Occipital lobe (tissue), 2 donors: ENCODE results near the gene TSPYL4. TPM values are rescaled to one million over a fixed set of nuclear protein-coding genes. Genes with fewer than 3 reads are reported as not detected.
"Not testable (repeated sequence)": the region's sequence is repeated elsewhere in the genome, so short reads cannot be mapped to it uniquely, and the experiment has no call there.

ENCODE experiments used
- DNase-seq: peaks from one replicate; lab custom pipeline; 2025; lab: John Stamatoyannopoulos, UW
- total RNA-seq: library from RNA; depleted of rRNA; stranded (reverse); fragments of >200 nt; gene quantifications from one replicate; pipeline ENCODE4 v1.2.3, GENCODE V29; 2014

Gene TSPYL4
- 70.2 TPM for total RNA-seq

DNA sequence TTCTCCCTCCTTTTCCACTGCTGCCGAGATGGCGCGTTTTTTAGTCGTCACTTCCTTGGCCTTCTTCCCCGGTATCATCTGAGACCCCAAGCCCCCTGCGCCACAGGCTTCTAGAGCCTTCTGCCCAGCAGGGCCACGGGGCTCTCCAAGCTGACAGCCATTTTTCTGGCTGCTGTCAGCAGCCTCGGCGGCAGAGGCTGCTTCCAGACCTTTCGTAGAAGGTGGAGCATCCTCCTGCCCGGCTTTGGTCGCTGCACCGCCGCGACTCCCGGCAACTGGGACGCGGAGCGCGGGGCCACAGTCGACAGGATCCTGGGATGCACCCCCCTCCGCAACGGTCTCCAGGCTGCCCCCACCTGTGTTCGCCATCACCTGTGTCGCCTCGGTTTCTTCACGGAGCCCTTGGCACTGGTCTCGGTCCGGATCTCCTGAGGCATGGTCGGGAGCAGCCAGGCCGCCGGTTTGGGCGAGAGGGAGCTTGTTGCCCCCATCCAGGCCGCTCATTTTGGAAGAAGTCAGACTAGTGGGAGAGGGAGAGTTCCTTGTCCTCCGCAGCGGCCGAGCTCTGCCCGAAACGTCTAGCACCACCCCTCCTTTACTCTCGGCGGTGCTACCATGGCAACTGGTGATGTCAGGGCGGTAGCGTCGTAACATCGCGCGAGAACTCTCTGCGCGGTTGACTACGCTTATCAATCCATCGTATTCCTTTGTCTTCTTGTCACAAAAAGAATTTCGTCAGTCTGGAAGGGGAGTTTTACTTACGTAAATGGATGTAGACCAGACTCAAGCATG is at the start of gene TSPYL4:
TSS of gene TSPYL4 (minus strand) at position 571 of the 792 bp plus-strand sequence. CDS start at position 504, 67 bp downstream.
- DNase-seq: peak; percentile 91

DNA sequence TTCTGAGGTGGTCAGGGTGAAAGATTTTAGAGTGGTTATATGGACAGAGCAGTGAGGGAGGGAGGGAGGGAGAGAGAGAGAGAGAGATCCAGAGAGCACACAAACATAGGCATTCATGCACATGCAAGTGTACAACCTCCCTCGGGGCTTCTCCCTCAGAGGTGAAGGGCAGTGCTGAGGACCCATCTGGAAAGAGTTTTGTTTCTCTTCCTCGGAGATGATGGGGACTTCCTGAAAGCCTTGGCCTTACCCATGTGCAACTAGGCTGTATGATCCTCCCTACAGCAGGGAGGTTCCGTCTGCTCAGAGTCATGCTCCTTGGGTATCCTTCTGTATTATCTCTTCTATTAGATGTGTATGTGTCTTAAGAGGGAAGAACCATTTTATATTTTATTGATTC is 47.2 kb upstream of the TSPYL4 start:
- no peak for DNase-seq

- DNase-seq: no peak
These were observed 46.7 kb upstream of the TSPYL4 start for GRCh38 chr6:116300566-116300965.

- DNase-seq: no peak
These were observed 45.1 kb upstream of the TSPYL4 start for GRCh38 chr6:116298973-116299372.

DNA sequence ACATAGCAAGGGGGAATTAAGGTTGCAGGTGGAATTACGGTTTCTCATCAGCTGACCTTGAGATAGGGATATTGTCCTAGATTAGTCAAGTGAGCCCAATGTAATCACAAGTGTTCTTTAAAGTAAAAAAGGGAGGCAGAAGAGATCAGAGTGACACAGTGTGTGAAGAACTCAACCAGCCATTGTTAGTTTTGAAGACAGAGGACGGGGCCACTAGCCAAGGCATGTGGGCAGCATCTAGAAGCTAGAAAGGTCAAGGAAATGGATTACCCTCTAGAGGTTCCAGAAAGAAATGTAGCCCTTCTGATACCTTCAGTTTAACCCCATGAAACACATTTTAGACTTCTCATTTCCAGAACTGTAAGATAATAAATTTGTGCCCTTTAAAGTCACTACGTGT is 44.4 kb upstream of the TSPYL4 start:
- DNase-seq: no peak

GRCh38 chr6:116292553-116292952 is 38.7 kb upstream of the TSPYL4 start:
- no peak for DNase-seq

DNA sequence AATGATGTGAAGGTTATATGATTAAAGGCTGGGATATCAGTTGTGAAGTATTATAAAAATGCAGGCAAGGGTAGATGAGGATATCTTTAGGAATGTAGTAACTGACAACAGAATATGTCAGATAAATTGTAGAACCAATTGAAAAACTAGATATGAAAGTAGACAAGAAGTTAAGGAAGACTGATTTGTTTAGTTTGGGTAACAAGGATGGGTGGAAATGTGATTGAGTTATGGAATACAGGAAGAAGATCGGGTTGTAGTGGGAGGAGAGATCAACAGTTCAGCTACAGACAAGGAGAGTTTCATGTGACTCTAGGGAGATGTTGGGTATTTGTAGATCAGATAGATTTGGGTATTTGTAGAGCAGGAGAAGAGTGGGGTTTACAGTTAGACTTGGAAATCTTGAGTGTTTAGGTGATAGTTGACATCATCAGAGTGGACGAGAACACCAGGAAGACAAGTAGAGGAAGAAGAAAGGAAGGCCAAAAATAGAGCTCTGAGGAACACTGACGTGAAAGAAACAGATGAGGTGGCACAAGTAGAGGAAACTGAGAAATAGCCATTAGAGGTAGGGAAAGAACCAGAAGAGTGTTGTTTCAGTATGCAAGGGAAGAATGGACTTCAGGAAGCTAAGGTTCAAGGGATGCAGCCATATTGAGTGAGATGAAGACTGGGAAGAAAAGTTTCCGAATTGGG is 38.0 kb upstream of the TSPYL4 start:
- DNase-seq: no peak

- DNase-seq: no peak
These were observed 36.9 kb upstream of the TSPYL4 start for GRCh38 chr6:116290799-116291198.

- DNase-seq: no peak
These were observed 36.0 kb upstream of the TSPYL4 start for GRCh38 chr6:116289876-116290275.

DNA sequence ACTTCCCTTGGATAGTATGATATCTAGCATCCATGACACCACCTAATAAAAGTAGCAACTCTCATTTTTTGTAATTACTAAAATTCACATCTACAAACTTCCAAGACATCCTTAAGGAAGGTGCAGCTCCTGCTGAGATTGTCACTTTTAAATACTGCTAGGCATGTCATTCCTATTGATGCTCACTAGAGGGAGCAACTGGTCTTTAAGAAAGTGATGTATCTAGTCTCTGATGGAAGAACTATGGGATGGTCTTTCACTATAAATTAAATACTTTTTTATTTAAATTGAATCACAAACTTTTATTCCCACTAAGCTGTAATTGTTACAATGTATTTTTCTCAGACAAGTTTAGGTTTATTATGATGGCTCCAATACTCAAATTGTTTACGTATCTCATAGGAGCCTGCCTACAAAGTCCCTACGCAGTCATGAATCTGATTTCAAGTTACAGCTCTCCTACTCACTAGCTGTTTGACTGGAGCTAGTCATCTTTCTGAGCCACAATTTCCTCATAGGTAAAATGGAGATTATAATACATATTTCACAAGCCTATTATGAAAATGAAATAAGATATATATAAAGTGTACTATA is 33.9 kb upstream of the TSPYL4 start:
- DNase-seq: no peak

GRCh38 chr6:116286773-116287358 is 33.0 kb upstream of the TSPYL4 start:
- DNase-seq: no peak

GRCh38 chr6:116284984-116285383 is 31.1 kb upstream of the TSPYL4 start:
- DNase-seq: not testable (repeated sequence)

GRCh38 chr6:116283191-116283590 is 29.3 kb upstream of the TSPYL4 start:
- no peak for DNase-seq

- DNase-seq: no peak
These were observed 28.8 kb upstream of the TSPYL4 start for GRCh38 chr6:116282698-116283097.

DNA sequence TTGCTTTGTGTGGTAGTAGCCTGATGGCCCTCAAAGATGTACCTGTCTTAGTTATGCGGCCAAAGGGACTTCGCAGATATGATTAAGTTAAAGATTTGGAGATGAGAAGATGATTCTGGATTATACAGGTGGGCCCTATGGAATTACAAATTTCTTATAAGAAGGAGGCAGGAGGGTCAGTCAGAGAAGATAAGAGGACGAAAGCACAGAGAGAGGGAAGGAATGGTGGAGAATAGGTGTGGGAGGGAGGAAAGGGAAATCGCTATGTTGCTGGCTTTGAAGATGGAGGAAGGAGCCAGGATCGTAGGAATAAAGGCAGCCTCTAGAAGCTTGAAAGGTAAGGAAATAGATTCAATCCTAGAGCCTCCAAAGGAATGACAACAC is 27.1 kb upstream of the TSPYL4 start:
- DNase-seq: no peak

- no peak for DNase-seq
These were observed 26.5 kb upstream of the TSPYL4 start for GRCh38 chr6:116280161-116280932.

GRCh38 chr6:116279232-116280160 is 25.6 kb upstream of the TSPYL4 start, which contains the start of gene TSPYL1:
Gene TSPYL1 (minus strand): TSS chr6:116279930. CDS start chr6:116279830, 100 bp downstream.
- peak; percentile 89 for DNase-seq

DNA sequence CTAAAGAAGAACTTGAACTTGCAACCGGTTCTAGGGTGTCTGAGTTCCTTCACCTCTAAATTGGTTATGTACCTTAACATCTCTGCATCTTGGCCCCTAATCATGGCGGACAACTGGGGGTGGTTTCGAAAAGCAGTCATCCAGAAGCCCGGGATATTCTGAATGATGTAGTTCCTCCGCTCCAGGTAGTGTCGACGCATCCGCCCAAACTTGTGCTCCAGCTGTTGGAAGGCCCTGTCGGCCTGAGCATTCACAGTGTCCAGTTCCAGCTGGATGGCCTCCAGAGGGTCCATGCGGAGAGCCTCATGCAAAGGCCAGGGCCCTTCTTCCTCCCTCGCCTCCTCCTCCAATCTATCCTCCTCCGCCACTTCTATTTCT is 25.0 kb upstream of the TSPYL4 start:
- no peak for DNase-seq

DNA sequence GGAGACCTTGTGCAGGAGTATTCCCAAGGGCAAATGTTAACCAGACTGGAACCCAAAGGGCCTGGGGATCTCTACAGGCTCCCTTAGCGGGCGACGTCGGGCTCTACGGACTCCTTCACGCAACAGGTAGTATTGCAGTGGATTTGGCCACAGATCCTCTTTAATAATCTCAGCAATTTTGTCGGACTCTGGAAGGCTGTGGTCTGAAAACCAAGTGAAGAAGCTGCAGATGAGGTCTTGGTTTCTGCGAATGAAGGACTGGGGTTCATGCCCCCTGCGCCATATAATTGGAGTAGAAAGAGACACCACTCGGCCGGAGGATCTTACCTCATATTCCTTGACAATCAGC is 24.6 kb upstream of the TSPYL4 start:
- no peak for DNase-seq

DNA sequence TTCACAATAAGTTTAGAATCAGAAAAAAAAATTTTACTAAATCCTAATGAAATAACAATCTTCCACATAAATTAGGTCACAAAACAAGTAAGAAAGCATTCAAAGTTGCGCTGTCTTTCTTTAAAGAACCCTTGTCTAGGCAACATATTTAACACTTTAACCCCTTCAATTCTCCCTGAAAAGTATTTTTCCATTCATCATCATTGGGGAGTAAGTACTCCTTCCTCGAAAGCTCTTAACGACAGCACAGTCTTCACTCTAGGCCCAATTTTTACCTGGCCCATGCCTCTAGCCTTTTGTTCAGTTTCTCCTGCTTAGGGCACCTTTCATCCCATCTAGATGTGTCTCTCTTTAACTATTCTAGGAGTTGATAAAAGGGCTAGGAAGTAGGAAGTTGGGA is 23.2 kb upstream of the TSPYL4 start:
- DNase-seq: no peak
